Sigmoid colon (tissue), 7 donors: ENCODE measurements around the gene SLC27A2. TPM values are rescaled to one million over a fixed set of nuclear protein-coding genes. Genes with fewer than 3 reads are reported as not detected.

Source experiments
- DNase-seq: peaks from one replicate; pipeline ENCODE4 v3.0.0-alpha.2; 2019
- H3K27ac ChIP-seq, 4 donors: fragments of 200-600 bp; sonication (generic); one replicate each; pipeline ENCODE4 v1.5.1; 2016 to 2019; ENCODE audit warnings: mild to moderate bottlenecking in 1 of 4
- H3K27me3 ChIP-seq, 3 donors: fragments of 200-600 bp; sonication (generic); one replicate each; pipeline ENCODE4 v1.5.1; 2019; ENCODE audit warnings: mild to moderate bottlenecking in 1 of 3
- H3K36me3 ChIP-seq, 4 donors: fragments of 200-600 bp; sonication (generic); one replicate each; pipeline ENCODE4 v1.5.1; 2016 to 2019
- H3K4me1 ChIP-seq, 4 donors: fragments of 200-600 bp; sonication (generic); one replicate each; pipeline ENCODE4 v1.5.1; 2017 to 2019
- H3K4me3 ChIP-seq, 4 donors: fragments of 200-600 bp; sonication (generic); one replicate each; pipeline ENCODE4 v1.5.1; 2017 to 2019; ENCODE audit warnings: mild to moderate bottlenecking in 2 of 4, moderate library complexity in 1 of 4
- H3K9me3 ChIP-seq, 4 donors: fragments of 200-600 bp in 3 of 4; sonication (generic) in 3 of 4; one replicate each; pipeline versions ENCODE4 v1.5.1 to v1.6.1; 2013 to 2019
- CTCF ChIP-seq, 4 experiments: fragments of 450-650 bp in 3 of 4; fragments of 200-600 bp in 1 of 4; IDR thresholded peaks; one replicate each; pipeline ENCODE4 v1.5.1; 2016 to 2019; ENCODE audit warnings: antibody characterized with exemption in 4 of 4, mild to moderate bottlenecking in 3 of 4, moderate library complexity in 2 of 4
- EP300 ChIP-seq, 4 donors: sonication (generic); formaldehyde crosslinking; IDR thresholded peaks; one replicate each; pipeline ENCODE4 v1.6.1; 2017; ENCODE audit warnings: antibody characterized with exemption in 4 of 4
- POLR2A ChIP-seq, 2 donors: fragments of 450-650 bp; IDR thresholded peaks; one replicate each; pipeline ENCODE4 v1.6.1; 2016; ENCODE audit warnings: antibody characterized with exemption in 2 of 2, mild to moderate bottlenecking in 2 of 2, moderate library complexity in 2 of 2
- POLR2AphosphoS5 ChIP-seq, 4 donors: sonication (generic); formaldehyde crosslinking; IDR thresholded peaks; one replicate each; pipeline ENCODE4 v1.6.1; 2017; ENCODE audit warnings: antibody characterized with exemption in 4 of 4
- WGBS, 2 donors: extraction: QIAGEN DNeasy Blood & Tissue Kit; methylation state at CpG; one replicate each; pipeline ENCODE4 v1.1.7; 2013; 5-methylcytosine and 5-hydroxymethylcytosine counted together
- intact Hi-C: fragments of 100-400 bp; cut with DNase I; formaldehyde crosslinking; loops from one replicate; pipeline ENCODE4 v1.15.1; 2023
- polyA plus RNA-seq, 3 donors: library from polyadenylated mRNA; stranded (reverse); fragments of 200-250 nt; gene quantifications; one replicate each; pipeline ENCODE4 v1.2.3, GENCODE V29; 2013
- small RNA-seq, 3 donors: library from RNA; depleted of rRNA; stranded (forward); fragments of <200 nt; gene quantifications; one replicate each; pipeline ENCODE3, GENCODE V24; 2016
- total RNA-seq, 4 donors: library from RNA; depleted of rRNA; stranded (reverse); fragments of >200 nt; gene quantifications; one replicate each; pipeline ENCODE4 v1.1.0, GENCODE V29; 2016
- donor health status: healthy with polysubstance abuse.
- donor health status: Bipolar disorder and iron deficiency.
- donor health status: healthy.

SLC27A2 gene
- total and polyA plus RNA-seq, 7 donors = 0.33 to 16.6 (median 4.6) TPM; not detected in 2

GRCh38 chr15:50278496-50278895 lies 96.5 kb downstream of the SLC27A2 start:
- Histone ChIP-seq H3K4me3 (no peak overlapping the region), H3K4me1 (no peaks in the 10 kb centered on the region), H3K36me3 (peaks cover 0 to 7% (median 0%) of the 10 kb centered on the region in 4 donors), H3K9me3 (no peaks in the 10 kb centered on the region), H3K27ac (no peak overlapping the region), H3K27me3 (no peaks in the 10 kb centered on the region)
- no peak for TF ChIP-seq POLR2A (IDR thresholded peaks at IDR 0.05)
- no peak for TF ChIP-seq EP300 (IDR thresholded peaks at IDR 0.05)
- TF ChIP-seq CTCF (IDR thresholded peaks at IDR 0.05) = no peak
- TF ChIP-seq POLR2AphosphoS5 (IDR thresholded peaks at IDR 0.05) = no peak
- intact Hi-C loops = no loop called here
- WGBS, 2 donors = 76 to 88% methylated on average over 4 of the region's 4 CpGs
- no peak for DNase-seq

DNA sequence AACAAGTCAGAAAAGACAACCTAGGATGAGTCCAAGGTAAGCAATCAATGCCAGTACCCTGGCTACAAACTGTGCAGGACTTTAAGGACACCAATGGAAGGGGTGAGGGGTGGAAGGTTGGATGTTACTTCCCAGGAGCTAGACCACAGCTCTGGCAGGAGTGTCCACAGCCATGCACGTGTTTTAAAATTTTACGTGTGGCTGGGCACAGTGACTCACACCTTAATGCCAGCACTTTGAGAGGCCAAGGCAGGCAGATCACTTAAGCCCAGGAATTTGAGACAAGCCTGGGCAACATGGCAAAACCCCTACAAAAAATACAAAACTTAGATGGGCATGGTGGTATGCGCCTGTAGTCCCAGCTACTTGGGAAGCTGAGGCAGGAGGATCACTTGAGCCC lies 98.3 kb downstream of the SLC27A2 start:
- intact Hi-C loops = no loop called here
- H3K4me1 ChIP-seq = no peaks in the 10 kb centered on the region
- TF ChIP-seq CTCF (IDR thresholded peaks at IDR 0.05) (no peak), POLR2AphosphoS5 (IDR thresholded peaks at IDR 0.05) (no peak), EP300 (IDR thresholded peaks at IDR 0.05) (no peak), POLR2A (IDR thresholded peaks at IDR 0.05) (no peak)
- no peak for DNase-seq
- WGBS, 2 donors = 96% methylated on average over 3 of the region's 3 CpGs
- H3K36me3 ChIP-seq = peaks cover 0 to 12% (median 0%) of the 10 kb centered on the region in 4 donors
- no peak overlapping the region for H3K4me3 ChIP-seq
- no peak overlapping the region for H3K27ac ChIP-seq
- no peaks in the 10 kb centered on the region for H3K27me3 ChIP-seq
- no peaks in the 10 kb centered on the region for H3K9me3 ChIP-seq

- no peak overlapping the region for H3K4me3 ChIP-seq
- H3K9me3 ChIP-seq = no peaks in the 10 kb centered on the region
- intact Hi-C loops = no loop called here
- WGBS, 2 donors = 75 to 77% methylated on average over 5 of the region's 5 CpGs
- H3K27me3 ChIP-seq = no peaks in the 10 kb centered on the region
- H3K36me3 ChIP-seq = peaks cover 0 to 22% (median 0%) of the 10 kb centered on the region in 4 donors
- no peaks in the 10 kb centered on the region for H3K4me1 ChIP-seq
- no peak overlapping the region for H3K27ac ChIP-seq
- TF ChIP-seq POLR2A (IDR thresholded peaks at IDR 0.05) = no peak
- TF ChIP-seq EP300 (IDR thresholded peaks at IDR 0.05) = no peak
- TF ChIP-seq POLR2AphosphoS5 (IDR thresholded peaks at IDR 0.05) = no peak
- TF ChIP-seq CTCF (IDR thresholded peaks at IDR 0.05) = no peak
- DNase-seq = no peak
Measured at GRCh38 chr15:50281427-50281826, 99.4 kb downstream of the SLC27A2 start.

Small RNA genes within 50 kb of the gene (small RNA-seq; reads per million reads assigned to genes)
- 0 reads per million in 3 donors for gene RF00019

Other genes starting within 250 kb of the SLC27A2 start
- 10 to 100 TPM in 1 of 4 donors, 1 to 10 TPM in 3; 4.9 to 11.1 (median 7.4) TPM for gene ATP8B4, start 63.0 kb upstream of the SLC27A2 start, total RNA-seq
- 1 to 10 TPM; 1.2 to 1.8 (median 1.7) TPM for gene ATP8B4, start 63.0 kb upstream of the SLC27A2 start, polyA plus RNA-seq
- gene HDC, start 83.5 kb downstream of the SLC27A2 start, total RNA-seq = 1 to 10 TPM in 3 of 4 donors, under 1 TPM in 1; 0.16 to 1.4 (median 1.2) TPM
- 1 to 10 TPM in 1 of 3 donors, under 1 TPM in 1, not detected in 1; 0.26 to 2.4 TPM for gene HDC, start 83.5 kb downstream of the SLC27A2 start, polyA plus RNA-seq
- 10 to 100 TPM; 11.4 to 17.5 (median 14.6) TPM for gene GABPB1, start 173.0 kb downstream of the SLC27A2 start, total RNA-seq
- 1 to 10 TPM; 5.4 to 8.4 (median 7.6) TPM for gene GABPB1, start 173.0 kb downstream of the SLC27A2 start, polyA plus RNA-seq
- 10 to 100 TPM; 49.4 to 59.2 (median 50.1) TPM for gene USP8, start 242.2 kb downstream of the SLC27A2 start, total RNA-seq
- 10 to 100 TPM; 22.2 to 53.4 (median 30.3) TPM for gene USP8, start 242.2 kb downstream of the SLC27A2 start, polyA plus RNA-seq